LNCaP clone FGC (cell line): Measurements from ENCODE around the gene DGCR2.
"Not testable (repeated sequence)": the region's sequence is repeated elsewhere in the genome, so short reads cannot be mapped to it uniquely, and the experiment has no call there.

ENCODE experiments used
- DNase-seq: peaks from one replicate; pipeline ENCODE4 v3.0.0-alpha.2; 2011; ENCODE audit warnings: low read depth
- H3K4me3 ChIP-seq: 2 replicates; pipeline ENCODE4 v1.5.1; 2011; ENCODE audit warnings: mild to moderate bottlenecking, low read depth, low read length, control low read depth
- CTCF ChIP-seq: IDR thresholded peaks from 2 replicates; pipeline ENCODE4 v1.5.1; 2012; ENCODE audit warnings: mild to moderate bottlenecking; ENCODE audit not compliant: control insufficient read depth, insufficient read depth; ENCODE audit errors: extremely low read depth

DGCR2 gene

DNA sequence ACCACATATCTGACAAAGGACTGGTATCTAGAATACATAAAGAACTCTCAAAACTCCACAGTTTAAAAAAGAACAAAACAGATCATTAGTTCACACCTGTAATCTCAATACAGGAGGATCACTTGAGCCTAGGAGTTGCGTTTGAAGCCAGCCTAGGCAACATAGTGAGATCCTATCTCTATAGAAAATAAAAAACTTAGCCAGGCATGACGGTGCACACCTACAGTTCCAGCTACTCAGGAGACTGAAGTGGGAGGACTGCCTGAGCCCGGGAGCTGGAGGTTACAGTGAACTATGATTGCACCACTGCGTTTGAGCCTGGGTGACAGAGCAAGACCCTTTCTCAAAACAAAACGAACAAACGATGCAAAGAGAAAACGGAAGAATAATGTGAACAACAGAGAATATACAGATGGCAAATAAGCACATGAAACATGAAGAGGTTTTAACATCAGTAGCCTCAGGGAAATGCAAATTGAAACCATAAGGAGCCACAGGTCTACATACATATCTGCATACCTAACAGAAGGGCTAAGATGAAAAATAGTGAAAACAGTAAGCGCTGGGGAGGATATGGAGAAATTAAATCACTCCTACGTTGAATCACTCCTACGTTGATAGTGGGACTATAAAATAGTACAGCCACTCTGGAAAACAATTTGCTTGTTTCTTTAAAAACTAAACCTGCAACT, 70.7 kb downstream of the DGCR2 start:
- TF ChIP-seq CTCF: no peak
- no peak overlapping the region for H3K4me3 ChIP-seq
- DNase-seq: no peak

- not testable (repeated sequence) for DNase-seq, H3K4me3 ChIP-seq
These were observed 71.4 kb downstream of the DGCR2 start for GRCh38 chr22:19050847-19051246.

DNA sequence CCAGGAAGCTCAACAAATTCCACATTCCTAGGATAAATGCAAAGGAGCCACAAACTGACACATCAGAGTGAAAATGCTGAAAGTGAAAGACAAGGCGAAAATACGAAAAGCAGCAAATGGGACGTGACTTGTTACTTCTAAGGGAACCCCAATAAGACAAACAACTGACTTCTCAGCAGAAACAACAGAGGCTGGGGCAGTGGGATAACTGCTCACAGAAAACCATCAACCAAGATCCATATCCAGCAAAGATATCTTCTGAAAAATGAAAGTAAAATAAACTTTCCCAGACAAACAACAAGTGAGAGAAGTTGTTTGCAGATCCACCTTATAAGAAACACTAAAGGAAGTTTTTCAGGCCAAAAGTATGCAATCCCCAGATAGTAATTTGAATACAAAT, 72.1 kb downstream of the DGCR2 start:
- no peak for TF ChIP-seq CTCF
- no peak for DNase-seq
- no peak overlapping the region for H3K4me3 ChIP-seq

DNA sequence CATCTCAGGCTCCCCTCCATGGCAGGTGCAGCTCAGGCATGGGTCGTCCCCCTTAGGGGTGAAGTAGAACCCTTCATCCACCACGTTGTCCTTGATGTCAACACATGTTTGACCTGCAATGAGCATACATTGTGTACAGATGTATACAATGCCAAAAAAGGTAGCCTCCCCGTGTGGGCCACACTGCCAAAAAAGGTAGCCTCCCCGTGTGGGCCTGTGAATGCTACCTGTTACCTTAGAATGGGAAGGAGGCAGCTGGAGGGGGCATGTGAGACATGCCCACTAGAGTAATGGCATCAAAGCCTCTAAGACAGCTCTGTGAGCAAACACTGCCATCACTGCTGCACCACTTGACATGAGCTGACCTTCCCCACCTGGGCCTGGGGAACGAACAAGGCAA, 73.7 kb downstream of the DGCR2 start:
- H3K4me3 ChIP-seq: no peak overlapping the region
- no peak for TF ChIP-seq CTCF
- DNase-seq: no peak

DNA sequence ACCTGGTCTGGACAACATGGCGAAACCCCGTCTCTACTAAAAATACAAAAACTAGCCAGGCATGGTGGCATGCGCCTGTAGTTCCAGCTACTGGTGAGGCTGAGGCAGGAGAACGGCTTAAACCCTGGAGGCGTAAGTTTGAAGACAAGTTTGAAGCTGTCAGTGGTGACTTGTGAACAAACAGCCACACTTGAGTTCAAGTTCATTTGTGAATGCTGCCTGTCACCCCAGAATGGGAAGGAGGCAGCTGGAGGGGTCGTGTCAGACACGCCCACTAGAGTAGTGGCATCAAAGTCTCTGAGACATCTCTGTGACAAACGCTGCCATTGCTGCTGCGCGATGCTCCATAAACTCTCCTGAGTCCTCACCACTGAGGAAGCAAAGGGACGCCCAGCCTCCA, 74.2 kb downstream of the DGCR2 start:
- no peak for TF ChIP-seq CTCF
- H3K4me3 ChIP-seq: no peak overlapping the region
- no peak for DNase-seq

- TF ChIP-seq CTCF: no peak
- DNase-seq: no peak
- no peak overlapping the region for H3K4me3 ChIP-seq
These were observed 75.2 kb downstream of the DGCR2 start for GRCh38 chr22:19046719-19047609.

DNA sequence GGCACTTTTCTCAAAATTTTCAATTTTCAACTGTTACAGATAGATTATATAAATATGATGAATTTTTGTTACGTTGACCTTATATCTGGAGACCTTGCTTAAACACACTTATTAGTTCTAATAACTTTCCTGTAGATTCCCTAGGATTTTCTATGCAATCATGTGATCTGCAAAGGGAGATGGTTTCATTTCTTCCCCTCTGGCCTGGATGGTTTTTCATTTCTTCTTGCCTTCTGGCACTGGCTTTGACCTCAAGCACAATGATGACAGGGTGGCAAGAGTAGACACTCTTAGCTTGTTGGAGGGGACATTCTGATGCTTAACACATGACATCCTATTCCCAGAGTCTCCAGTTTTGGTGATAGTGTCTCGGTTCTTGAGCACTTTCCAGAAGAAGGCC, 75.9 kb downstream of the DGCR2 start:
- DNase-seq: no peak
- no peak for TF ChIP-seq CTCF

More for the DNA sequence above, 75.9 kb downstream of the DGCR2 start:
- H3K4me3 ChIP-seq: no peak overlapping the region
